ENCODE results near the gene TMPRSS13. TPM values are rescaled to one million over a fixed set of nuclear protein-coding genes. Genes with fewer than 3 reads are reported as not detected.

Gene TMPRSS13
- total RNA-seq, 3 donors from 2014 or later = 0.32 to 1.9 (median 0.72) TPM

- H3K4me1 ChIP-seq (ENCODE audit: low read depth) = peaks cover under 1% of the 10 kb centered on the region
- intact Hi-C loops (cut with DNase I, micrococcal nuclease) = no loop called here
- no peaks in the 10 kb centered on the region for H3K36me3 ChIP-seq (ENCODE audit: low read depth)
- H3K4me3 ChIP-seq = no peak overlapping the region
- H3K9me3 ChIP-seq = no peaks in the 10 kb centered on the region
- no peak for ATAC-seq
- no peak for DNase-seq
- TF ChIP-seq CTCF (IDR thresholded peaks at IDR 0.05) = no peak
These were observed 41.0 kb downstream of the TMPRSS13 start for GRCh38 chr11:117888139-117888566.

DNA sequence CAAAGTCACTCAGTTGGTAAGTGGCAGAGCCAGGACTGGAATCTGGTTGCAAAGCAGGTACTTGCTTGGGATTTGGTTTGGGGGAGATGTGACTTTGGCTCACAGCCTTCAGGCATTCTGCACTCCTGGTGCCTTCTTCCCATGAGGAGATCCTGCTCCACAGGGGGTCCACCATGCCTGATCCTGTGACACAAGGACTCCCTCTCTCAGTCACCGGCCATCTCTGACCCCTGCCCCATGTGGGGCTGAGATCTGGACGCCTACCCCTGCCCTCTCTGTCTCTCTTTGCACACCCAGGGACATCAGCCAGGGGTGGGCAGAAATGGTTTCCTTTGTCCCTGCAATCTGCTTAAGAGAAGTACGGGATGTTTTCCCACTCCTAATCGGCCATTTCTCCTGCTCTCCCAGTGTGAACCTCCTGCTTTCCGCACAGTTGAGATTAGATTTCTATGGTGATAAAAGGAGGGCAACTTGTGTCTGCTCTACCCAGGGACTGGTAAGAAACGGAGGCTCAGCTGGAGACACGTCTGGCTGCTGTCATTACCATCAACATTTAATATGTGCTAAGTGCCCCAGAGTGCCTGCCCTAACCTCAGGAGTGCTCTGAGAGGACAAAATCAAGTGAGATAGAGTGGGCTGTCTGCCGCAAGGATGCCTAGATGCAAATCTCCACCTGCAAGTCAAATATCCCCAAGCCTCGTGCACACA, 41.6 kb downstream of the TMPRSS13 start:
- DNase-seq = no peak
- no peak for ATAC-seq
- Histone ChIP-seq H3K4me3 (no peak overlapping the region), H3K9me3 (no peaks in the 10 kb centered on the region), H3K36me3 (ENCODE audit: low read depth) (no peaks in the 10 kb centered on the region), H3K4me1 (ENCODE audit: low read depth) (peaks cover 4% of the 10 kb centered on the region)
- intact Hi-C loops (cut with DNase I, micrococcal nuclease) = no loop called here
- TF ChIP-seq CTCF (IDR thresholded peaks at IDR 0.05) = no peak

DNA sequence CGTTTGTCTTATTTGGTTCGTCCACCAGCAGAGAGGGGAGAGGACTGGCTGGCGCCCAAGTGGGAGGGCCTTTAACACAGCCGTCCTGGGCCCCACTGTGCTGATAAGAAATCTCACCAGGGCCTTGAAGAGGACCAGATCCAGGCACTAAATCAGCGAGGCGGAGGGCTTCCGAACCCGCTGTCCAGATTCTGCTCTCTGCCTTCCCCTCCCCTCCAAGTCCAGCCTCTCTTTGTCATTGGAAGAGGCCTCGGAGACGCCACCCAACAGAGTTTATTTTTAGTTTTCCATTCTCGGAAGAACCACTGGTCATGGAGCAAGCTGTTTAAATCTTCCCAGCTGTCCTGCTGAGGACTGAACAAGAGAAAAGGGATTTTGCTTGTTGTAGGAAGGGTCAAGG, 43.4 kb downstream of the TMPRSS13 start:
- peak; percentile 37 for ATAC-seq
- no peaks in the 10 kb centered on the region for H3K9me3 ChIP-seq
- TF ChIP-seq CTCF (IDR thresholded peaks at IDR 0.05) = no peak
- intact Hi-C loops (cut with DNase I, micrococcal nuclease) = no loop called here
- H3K4me3 ChIP-seq = no peak overlapping the region
- peak in 2 of 3 donors; percentile 42 to 46 for DNase-seq
- no peaks in the 10 kb centered on the region for H3K36me3 ChIP-seq (ENCODE audit: low read depth)
- H3K4me1 ChIP-seq (ENCODE audit: low read depth) = peaks cover 4% of the 10 kb centered on the region

GRCh38 chr11:117884994-117885393, 44.2 kb downstream of the TMPRSS13 start:
- Histone ChIP-seq H3K4me1 (ENCODE audit: low read depth) (peaks cover 4% of the 10 kb centered on the region), H3K4me3 (no peak overlapping the region), H3K9me3 (no peaks in the 10 kb centered on the region), H3K36me3 (ENCODE audit: low read depth) (no peaks in the 10 kb centered on the region)
- DNase-seq = no peak
- TF ChIP-seq CTCF (IDR thresholded peaks at IDR 0.05) = no peak
- intact Hi-C loops (cut with DNase I, micrococcal nuclease) = no loop called here
- peak; percentile 21 for ATAC-seq

GRCh38 chr11:117883063-117883462, 46.1 kb downstream of the TMPRSS13 start:
- no peaks in the 10 kb centered on the region for H3K9me3 ChIP-seq
- DNase-seq (no peak), ATAC-seq (no peak)
- no peaks in the 10 kb centered on the region for H3K36me3 ChIP-seq (ENCODE audit: low read depth)
- peaks cover 4% of the 10 kb centered on the region for H3K4me1 ChIP-seq (ENCODE audit: low read depth)
- intact Hi-C loops (cut with DNase I, micrococcal nuclease) = no loop called here
- H3K4me3 ChIP-seq = no peak overlapping the region
- TF ChIP-seq CTCF (IDR thresholded peaks at IDR 0.05) = no peak

Data from mucosa of descending colon (tissue), 3 donors.